ENCODE data around the gene TEX28.
"Not testable (repeated sequence)": the region's sequence is repeated elsewhere in the genome, so short reads cannot be mapped to it uniquely, and the experiment has no call there.

TEX28 gene

DNA sequence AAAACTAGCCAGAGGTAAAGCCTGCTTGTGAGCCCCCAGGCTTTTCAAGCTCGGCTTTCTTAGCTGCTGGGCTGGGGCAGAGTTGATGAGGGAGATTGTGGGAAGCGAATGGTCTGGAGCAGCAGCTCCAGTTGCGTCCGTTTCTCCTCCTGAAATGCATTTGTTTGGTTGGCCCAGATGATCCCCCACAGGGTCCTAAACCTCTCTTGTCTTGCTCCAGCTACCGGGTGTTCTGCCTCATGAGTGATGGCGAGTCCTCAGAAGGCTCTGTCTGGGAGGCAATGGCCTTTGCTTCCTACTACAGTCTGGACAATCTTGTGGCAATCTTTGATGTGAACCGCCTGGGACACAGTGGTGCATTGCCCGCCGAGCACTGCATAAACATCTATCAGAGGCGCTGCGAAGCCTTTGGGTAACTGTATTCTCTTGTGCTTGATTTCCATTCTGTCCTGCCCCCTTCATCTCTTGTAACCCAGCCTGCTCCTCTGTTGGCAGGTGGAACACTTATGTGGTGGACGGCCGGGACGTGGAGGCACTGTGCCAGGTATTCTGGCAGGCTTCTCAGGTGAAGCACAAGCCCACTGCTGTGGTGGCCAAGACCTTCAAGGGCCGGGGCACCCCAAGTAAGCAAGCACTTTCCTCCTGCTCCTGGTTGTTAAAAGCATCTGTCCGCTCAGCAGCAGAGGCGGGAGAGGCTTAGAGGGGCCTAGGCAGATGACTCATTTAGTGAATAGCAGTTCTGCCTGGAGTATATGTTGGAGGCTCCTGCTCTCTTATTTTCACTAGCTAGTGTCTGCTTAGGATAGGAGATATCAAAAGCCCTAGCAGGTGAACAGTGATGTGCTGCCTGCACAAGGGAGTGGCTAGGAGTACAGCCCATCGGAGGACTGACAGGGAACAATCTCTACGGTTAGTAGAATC is 16.0 kb upstream of the TEX28 start:
- no peak for DNase-seq

DNA sequence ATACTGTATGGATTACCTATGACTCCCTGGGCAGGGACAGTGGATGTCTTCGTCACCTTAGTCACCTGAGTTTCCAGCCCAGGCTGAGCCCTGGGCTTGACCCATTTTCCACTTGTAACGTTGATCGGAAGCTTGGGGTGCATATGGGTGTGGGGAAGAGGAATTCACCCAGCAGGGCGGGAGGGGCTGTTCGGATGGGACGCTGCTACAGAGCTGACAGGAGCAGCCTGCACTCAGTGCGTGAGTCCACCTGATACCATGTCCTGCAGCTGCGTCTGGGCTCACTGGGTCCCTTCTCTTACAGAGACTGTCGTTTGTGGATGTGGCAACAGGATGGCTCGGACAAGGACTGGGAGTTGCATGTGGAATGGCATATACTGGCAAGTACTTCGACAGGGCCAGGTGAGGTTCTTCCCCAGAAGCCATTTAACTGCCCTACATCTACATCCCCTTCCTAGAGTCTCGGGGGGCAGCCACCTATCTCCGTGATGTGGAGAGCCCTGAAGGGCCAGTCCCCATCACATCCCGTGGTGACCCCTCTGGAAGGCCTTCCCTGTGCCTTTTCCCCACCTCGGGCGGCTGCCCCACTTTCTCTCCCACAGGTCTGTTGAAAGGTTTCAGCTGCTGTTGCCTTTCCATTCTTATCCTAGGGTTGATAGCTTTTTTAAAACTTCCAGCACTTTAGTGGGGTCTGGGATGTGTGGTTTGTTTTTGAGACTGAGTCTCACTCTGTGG is 14.3 kb upstream of the TEX28 start:
- DNase-seq = no peak

DNA sequence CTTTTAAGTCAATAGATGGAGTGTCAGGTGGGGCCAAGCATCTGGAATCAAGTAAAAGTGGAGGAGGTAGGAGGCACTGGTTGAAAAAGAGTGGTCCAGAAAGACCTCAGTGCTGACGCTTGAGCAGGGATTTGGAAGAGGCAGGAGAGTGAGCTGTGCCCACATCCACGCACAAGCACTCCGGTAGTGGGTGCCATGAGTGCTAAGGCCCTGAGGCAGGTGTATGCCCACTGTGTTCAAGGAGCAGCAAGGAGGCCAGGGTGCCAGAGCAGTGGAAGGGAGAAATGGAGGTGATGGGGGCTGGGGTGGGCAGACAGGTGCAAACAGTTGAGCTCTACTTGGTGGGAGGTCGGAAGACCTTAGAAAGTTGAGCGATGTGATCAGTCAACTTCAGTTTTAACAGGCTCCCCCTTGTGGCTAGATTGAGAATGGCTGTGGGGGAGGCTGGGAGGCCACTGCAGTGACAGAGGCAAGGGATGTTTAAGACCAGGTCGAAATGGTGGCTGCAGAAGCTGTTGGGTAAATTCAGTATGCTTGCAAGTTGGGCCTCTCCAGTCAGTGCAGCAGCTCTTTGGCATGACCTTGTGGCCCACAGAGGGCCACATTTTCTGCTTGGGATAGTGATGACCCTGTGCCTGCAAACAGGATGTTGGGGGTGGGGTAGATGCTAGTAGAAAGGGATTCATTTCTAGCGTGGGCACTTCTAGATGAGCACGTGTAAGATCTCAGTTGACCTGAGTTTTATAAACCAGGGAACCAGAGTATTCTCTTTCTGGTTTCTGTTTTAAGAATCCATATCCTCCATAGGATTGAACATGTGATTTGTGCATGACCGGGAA is 13.4 kb upstream of the TEX28 start:
- DNase-seq = peak; percentile 4

DNA sequence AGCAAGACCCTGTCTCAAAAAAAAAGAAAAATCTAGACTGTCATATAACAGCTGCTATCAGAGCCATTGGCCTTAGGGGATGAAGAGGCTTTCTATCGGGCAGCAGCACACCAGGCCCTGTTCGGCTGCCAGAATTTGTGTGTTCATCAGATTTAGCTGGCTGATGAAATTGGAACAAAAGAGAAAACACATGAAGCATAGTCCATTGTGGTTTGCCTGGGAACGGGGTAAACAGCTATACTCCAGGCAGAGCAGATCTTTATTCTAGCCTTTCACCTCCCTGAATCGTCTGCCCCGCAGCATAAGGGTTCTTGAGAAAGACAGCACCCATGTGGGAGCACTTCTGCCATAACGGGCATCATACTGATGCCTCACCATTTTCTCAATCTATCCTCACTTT is 12.3 kb upstream of the TEX28 start:
- DNase-seq = no peak

DNA sequence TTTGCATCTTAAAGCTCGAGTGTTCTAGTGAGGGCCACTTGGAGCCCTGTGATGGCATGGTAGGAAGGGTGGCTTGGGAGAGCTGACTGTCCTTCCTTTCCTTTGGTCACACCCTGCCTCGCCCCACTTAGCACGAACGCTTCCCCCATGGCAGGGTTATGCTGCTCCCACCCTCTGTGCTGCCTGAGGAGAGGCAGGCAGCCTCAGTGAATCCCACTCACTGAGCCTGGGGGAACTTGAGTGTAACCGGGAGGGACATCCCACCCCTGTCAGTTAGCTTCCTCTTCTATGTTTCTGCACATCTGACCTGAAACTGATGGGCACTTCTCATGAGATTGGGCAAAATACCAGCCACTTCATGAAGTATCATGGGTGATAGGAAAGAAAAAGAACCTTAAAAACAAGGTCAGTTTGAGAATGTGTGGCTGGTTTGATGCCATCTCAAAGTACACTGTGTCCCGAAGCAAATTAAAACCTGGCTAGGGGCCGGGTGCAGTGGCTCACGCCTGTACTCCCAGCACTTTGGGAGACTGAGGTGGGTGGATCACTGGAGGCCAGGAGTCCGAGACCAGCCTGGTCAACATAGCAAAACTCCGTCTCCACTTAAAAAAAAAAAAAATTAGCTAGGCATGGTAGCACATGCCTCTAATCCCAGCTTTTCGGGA is 10.7 kb upstream of the TEX28 start:
- no peak for DNase-seq

DNA sequence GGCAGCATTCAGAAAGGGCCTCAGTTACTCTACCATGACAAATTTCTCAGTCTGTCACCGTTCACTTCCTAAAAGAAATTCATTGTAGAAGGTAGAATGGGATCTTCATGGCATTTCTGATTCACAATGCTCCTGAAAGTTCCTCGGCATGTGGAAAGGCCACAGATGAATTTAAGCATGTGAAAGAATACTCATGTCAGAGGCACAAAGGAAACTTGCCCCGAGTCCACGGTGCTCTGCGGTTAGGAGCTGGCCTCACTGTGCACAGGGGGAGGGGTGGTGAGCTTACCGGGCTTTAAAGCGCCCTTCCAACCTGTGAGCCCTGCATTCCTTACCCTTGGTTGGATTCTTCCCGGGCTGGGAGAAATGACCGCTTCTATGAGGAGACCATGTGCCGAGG is 9.9 kb upstream of the TEX28 start:
- DNase-seq = no peak

DNA sequence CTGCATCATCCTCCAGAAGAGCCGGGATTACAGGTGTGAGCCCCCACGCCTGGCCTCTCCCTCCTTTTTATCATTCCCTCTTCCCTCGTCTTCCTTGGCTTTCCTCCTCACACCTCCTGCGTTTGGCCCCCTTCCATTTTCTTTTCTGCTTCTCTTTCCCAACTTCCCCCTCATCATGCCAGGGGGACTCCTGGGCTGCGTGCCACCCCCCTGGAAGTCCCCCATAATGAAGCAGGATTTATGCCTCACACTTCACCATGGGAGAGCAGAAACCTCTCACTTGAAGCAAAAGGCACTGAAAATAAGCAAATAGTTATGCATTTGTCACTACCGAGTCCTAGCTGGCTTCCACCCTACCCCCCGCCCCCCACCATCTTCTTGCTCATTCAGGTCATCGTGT is 8.6 kb upstream of the TEX28 start:
- DNase-seq = no peak

DNA sequence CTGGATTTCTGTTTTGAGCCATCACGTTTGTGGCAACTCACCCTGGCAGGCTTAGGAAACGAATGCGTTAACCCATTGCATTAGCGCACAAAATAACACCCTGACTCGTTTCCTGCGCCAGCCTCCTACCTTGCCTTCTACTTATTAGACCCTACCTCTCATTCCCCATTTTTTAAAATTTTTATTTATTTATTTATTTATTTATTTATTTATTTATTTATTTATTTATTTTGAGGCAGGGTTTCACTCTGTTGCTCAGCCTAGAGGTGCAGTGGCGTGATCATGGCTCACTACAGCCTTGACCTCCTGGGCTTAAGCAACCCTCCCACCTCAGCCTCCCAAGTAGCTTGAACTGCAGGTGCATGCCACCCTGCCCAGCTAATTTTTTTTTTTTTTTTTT is 8.1 kb upstream of the TEX28 start:
- not testable (repeated sequence) for DNase-seq

DNA sequence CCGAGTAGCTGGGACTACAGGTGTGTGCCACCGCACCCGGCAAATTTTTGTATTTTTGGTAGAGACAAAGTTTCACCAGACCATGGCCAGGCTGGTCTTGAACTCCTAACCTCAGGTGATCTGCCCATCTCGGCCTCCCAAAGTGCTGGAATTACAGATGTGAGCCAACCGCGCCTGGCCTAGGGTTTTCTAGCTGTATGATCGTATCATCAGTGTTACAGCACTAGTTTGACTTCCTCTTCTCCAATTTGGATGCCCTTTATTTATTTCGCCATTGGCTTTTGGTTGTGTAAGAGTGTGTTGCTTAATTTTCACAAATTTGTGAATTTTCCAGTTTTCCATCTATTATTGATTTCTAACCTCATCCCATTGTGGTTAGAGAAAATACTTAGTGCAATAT is 5.9 kb upstream of the TEX28 start:
- no peak for DNase-seq

DNA sequence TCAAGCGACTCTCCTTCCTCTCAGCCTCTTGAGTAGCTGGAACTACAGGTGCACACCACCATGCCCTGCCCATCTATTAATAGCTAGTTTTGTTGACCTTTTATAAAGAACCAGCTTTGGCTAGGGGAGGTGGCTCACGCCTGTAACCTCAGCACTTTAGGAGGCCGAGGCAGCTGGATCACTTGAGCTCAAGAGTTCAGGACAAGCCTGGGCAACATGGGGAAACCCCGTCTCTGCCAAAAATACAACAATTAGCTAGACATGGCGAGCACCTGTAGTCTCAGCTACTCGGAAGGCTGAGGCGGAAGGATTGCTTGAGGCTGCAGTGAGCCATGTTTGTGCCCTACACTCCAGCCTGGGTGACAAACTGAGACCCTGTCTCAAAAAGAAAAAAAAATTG is 3.4 kb upstream of the TEX28 start:
- no peak for DNase-seq

DNA sequence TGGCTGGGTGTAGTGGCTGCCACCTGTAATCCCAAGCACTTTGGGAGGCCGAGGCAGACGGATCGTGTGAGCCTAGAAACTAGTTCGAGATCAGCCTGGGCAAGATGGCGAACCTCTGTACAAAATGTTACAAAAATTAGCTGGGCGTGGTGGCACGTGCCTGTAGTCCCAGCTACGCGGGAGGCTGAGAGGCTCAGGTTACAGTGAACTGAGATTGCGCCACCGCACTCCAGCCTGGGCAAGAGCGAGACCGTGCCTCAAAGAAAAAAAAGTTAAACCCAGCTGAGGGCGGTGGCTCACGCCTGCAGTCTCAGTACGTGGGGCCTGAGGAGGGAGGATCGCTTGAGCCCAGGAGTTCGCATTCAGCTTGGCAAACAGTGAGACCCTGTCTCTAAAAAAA is 1.8 kb upstream of the TEX28 start:
- DNase-seq = no peak

DNA sequence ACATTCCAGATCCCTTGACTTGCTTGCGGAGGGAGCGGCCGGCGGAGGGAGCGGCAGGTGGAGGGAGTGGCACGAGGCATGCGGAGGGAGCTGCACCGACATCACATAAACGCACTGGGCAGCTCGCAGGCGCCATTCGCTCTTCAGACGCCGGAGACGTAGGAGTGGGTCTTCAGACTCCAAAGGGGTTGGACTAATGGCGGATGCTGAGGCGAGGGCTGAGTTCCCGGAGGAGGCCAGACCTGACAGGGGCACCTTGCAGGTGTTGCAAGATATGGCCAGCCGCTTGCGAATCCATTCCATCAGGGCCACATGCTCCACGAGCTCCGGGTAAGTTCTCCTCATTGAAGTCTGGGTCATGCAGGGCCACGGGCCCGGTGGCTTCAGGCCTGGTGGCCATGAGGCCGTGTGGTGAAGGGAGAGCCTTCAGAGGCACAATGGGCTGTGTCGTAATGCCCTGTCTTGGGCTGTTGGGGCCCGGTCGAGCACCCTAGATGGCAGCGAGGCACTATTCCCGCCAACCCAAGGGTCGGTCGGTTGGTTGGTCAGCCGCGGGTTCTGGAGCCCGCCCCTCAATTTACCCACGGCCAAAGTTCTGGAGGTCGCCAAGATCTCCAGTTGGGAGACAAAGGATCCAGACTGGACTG is 863 bp upstream of the TEX28 start, which contains the start of gene TKTL1:
Gene TKTL1 (plus strand): TSS at position 132 of the 647 bp plus-strand sequence. CDS start 65 bp downstream, at position 197.
- no peak for DNase-seq

DNA sequence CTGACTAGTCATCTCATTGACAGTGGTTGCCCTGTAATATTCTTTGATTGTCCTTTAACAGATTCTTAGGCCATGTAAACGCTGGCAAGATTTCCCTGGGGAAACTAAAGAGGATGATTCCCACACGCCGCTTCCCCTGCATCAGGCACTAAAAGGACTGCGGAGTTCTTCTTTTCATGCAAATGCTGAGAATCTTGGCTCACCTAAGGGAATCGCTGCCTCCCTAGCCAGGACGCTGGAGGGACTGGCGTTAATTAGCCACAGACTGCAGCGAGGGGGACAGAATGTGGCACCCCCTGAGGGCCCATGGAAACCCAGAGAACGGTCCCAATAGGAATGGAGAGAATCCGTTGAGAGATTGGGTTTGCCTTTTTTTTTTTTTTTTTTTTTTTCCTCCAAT is 8.5 kb downstream of the TEX28 start:
- DNase-seq = not testable (repeated sequence)

DNA sequence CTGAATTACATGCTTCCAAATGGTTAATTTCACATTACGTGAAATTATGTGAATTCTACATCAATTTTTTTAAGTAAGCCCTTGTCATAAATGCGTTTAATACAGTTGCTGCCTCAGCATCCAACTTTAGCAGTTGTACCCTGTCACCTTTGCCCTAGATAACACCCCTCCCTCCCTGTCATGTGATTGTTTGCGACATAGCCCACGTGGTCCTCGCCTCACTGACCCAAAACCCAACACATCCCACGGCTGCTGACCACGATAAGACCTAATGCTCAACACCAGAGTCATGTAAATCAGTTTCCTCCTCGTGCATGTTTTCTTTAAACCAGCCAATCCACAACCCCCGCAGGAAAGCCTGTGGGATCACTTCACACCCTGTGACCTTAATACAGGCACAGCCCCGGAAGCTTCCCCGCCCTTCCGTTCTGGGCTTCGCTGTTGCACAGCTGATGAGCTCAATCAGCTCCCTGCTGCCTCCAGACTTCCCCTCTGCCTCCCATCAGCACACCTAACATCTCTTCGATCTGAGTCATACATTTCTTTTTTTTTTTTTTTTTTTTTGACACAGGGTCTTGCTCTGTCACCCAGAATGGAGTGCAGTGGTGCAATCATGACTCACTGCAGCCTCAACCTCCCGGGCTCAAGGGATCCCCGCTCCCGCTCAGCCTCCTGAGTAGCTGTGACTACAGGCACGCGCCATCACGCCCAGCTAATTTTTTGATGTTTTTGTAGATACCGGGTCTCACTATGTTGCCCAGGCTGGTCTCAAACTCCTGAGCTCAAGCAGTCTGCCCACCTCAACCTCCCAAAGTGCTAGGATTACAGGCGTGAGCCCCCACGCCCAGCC is 10.2 kb downstream of the TEX28 start:
- DNase-seq = not testable (repeated sequence)

DNA sequence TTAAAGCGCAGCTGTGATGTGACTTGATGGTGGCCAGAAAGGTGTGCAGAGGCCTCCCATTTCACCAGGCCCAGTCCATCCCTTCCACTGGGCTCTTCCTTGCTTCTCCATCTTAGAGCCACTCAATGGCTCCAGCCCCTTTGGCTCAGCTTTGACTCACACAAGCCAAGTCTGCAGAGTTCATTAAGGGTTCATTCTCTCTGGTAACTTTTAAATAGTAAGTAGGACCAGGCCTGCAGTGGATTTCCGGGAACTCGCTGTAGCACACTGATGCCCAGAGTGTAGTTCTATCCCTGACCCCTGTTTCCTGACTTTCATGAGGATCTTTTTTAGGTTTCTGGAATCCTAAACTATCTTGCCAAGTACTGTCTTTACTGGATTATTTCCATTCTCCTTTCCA is 25.7 kb downstream of the TEX28 start:
- DNase-seq = not testable (repeated sequence)

DNA sequence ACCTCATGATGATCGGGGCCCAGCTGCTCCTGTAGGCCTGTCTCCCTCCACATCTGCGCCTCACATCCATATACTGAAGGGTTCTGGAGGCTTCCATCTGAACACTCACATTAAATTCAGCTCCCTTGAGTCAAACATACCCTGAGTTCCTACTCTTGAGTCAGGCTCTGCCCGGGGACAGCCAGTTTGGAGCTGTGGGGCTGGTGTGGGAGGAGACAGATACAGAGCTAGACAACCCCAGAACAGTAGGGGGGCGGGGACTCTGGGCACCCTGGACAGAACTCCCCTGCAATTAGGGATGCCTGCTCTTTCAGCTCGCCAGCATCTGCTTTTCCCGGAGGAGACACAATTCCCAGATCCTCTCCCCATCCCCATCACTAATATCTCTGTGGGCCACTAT is 31.9 kb downstream of the TEX28 start:
- DNase-seq = not testable (repeated sequence)

DNA sequence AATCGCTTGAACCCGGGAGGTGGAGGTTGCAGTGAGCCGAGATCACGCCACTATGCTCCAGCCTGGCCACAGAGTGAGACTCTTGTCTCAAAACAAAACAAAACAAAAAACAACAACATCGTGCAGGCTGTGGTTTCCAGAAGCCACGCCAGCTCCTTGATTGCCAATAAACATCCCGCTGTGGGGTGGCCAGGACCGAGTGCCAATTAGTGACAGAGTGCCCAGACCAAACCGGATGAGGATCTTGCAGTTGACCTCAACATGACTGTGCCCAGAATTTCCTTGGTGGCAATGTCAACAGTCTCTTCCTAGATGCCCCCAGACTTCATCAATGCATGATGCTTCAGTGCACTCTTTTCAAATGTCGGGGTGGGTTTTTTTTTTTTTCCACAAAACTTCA is 36.2 kb downstream of the TEX28 start:
- DNase-seq = not testable (repeated sequence)

DNA sequence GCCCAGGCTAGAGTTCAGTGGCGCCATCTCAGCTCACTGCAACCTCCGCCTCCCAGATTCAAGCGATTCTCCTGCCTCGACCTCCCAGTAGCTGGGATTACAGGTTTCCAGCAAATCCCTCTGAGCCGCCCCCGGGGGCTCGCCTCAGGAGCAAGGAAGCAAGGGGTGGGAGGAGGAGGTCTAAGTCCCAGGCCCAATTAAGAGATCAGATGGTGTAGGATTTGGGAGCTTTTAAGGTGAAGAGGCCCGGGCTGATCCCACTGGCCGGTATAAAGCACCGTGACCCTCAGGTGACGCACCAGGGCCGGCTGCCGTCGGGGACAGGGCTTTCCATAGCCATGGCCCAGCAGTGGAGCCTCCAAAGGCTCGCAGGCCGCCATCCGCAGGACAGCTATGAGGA is 37.6 kb downstream of the TEX28 start, which contains the start of gene OPN1MW3:
Gene OPN1MW3 (plus strand): TSS at position 301 of the 400 bp plus-strand sequence. CDS start 38 bp downstream, at position 339.
- DNase-seq = not testable (repeated sequence)

DNA sequence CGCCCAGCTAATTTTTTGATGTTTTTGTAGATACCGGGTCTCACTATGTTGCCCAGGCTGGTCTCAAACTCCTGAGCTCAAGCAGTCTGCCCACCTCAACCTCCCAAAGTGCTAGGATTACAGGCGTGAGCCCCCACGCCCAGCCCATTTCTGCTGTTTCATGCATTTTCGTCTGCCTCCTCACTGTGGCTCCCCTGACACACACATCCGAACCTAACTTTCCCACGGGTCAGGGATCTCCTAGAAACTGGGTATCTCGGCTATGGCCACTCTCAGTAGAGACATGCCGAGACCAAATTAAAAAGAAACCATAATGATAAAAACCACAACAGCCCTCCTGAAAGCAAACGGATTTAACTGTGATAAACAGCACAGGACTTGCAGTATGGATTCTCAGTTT is 46.8 kb downstream of the TEX28 start:
- DNase-seq = not testable (repeated sequence)

DNA sequence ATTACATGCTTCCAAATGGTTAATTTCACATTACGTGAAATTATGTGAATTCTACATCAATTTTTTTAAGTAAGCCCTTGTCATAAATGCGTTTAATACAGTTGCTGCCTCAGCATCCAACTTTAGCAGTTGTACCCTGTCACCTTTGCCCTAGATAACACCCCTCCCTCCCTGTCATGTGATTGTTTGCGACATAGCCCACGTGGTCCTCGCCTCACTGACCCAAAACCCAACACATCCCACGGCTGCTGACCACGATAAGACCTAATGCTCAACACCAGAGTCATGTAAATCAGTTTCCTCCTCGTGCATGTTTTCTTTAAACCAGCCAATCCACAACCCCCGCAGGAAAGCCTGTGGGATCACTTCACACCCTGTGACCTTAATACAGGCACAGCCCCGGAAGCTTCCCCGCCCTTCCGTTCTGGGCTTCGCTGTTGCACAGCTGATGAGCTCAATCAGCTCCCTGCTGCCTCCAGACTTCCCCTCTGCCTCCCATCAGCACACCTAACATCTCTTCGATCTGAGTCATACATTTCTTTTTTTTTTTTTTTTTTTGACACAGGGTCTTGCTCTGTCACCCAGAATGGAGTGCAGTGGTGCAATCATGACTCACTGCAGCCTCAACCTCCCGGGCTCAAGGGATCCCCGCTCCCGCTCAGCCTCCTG is 47.4 kb downstream of the TEX28 start:
- DNase-seq = not testable (repeated sequence)

Data from NCI-H226 (cell line).